ENCODE results near the gene UBALD2. TPM values are rescaled to one million over a fixed set of nuclear protein-coding genes. Genes with fewer than 3 reads are reported as not detected.

Gene UBALD2
- total RNA-seq, 2 experiments from 2014 or later, result 86.4 to 238 TPM

GRCh38 chr17:76296186-76296585, 31.0 kb downstream of the UBALD2 start:
- peaks cover 12% of the 10 kb centered on the region; the same call in 1 of the 2 replicates for H3K36me3 ChIP-seq (ENCODE audit: insufficient read depth, low read length)
- CTCF ChIA-PET (ENCODE audit: unreplicated experiment), result interaction anchor here (0.7 to 0.9 kb wide), 2 partner anchors 173 to 175 kb away, joined by 3 to 5 read pairs; no protein-coding TSS in a partner anchor
- H2AFZ ChIP-seq (ENCODE audit: low read length), result no peak overlapping the region
- no peak for DNase-seq (ENCODE audit: low spot score)
- no peaks in the 10 kb centered on the region for H3K79me2 ChIP-seq (ENCODE audit: insufficient read depth, low read depth, low read length)
- BruUV-seq (replicated peaks), result no TSS peak
- no peak for TF ChIP-seq EZH2phosphoT487 (IDR thresholded peaks at IDR 0.05; ENCODE audit: borderline replicate concordance, low read depth, low read length)
- H3K27ac ChIP-seq (ENCODE audit: low read depth, low read length, poor library complexity, severe bottlenecking), result no peak overlapping the region
- no peaks in the 10 kb centered on the region for H3K4me1 ChIP-seq (ENCODE audit: insufficient read depth, low read length, poor library complexity, severe bottlenecking)
- H3K9me3 ChIP-seq (ENCODE audit: low read length), result no peaks in the 10 kb centered on the region
- no peaks in the 10 kb centered on the region for H3K9me2 ChIP-seq (ENCODE audit: insufficient read depth, low read length)
- H3K4me2 ChIP-seq (ENCODE audit: low read length), result no peak overlapping the region
- no peak overlapping the region for H3K4me3 ChIP-seq (ENCODE audit: low read depth, low read length, poor library complexity, severe bottlenecking)
- H4K20me1 ChIP-seq (ENCODE audit: insufficient read depth, low read length), result no peaks in the 10 kb centered on the region
- POLR2A ChIA-PET, result interaction anchor here (0.6 to 0.7 kb wide), 2 partner anchors 100 to 296 kb away, joined by 4 read pairs; no protein-coding TSS in a partner anchor
- intact Hi-C loops (cut with micrococcal nuclease; ENCODE audit: unreplicated experiment), result no loop called here

GRCh38 chr17:76296889-76297288, 31.7 kb downstream of the UBALD2 start:
- no peak overlapping the region for H3K4me3 ChIP-seq (ENCODE audit: low read depth, low read length, poor library complexity, severe bottlenecking)
- H3K36me3 ChIP-seq (ENCODE audit: insufficient read depth, low read length), result peaks cover 8% of the 10 kb centered on the region; the same call in 1 of the 2 replicates
- TF ChIP-seq CTCF (conservative IDR thresholded peaks at IDR 0.05; ENCODE audit: low read length), result no peak
- no peak for TF ChIP-seq EZH2phosphoT487 (IDR thresholded peaks at IDR 0.05; ENCODE audit: borderline replicate concordance, low read depth, low read length)
- no peaks in the 10 kb centered on the region for H3K79me2 ChIP-seq (ENCODE audit: insufficient read depth, low read depth, low read length)
- H3K9me3 ChIP-seq (ENCODE audit: low read length), result no peaks in the 10 kb centered on the region
- CTCF ChIA-PET (ENCODE audit: unreplicated experiment), result no interaction called here
- no TSS peak for BruUV-seq (replicated peaks)
- DNase-seq (ENCODE audit: low spot score), result no peak
- H3K27ac ChIP-seq (ENCODE audit: low read depth, low read length, poor library complexity, severe bottlenecking), result no peak overlapping the region
- no peaks in the 10 kb centered on the region for H3K4me1 ChIP-seq (ENCODE audit: insufficient read depth, low read length, poor library complexity, severe bottlenecking)
- intact Hi-C loops (cut with micrococcal nuclease; ENCODE audit: unreplicated experiment), result no loop called here
- H2AFZ ChIP-seq (ENCODE audit: low read length), result no peak overlapping the region
- no peak overlapping the region for H3K4me2 ChIP-seq (ENCODE audit: low read length)
- H4K20me1 ChIP-seq (ENCODE audit: insufficient read depth, low read length), result no peaks in the 10 kb centered on the region
- H3K9me2 ChIP-seq (ENCODE audit: insufficient read depth, low read length), result no peaks in the 10 kb centered on the region
- POLR2A ChIA-PET, result interaction anchor here (0.7 kb wide), 1 partner anchor 295 kb away, joined by 4 read pairs; no protein-coding TSS in a partner anchor

GRCh38 chr17:76297436-76297835, 32.3 kb downstream of the UBALD2 start:
- peaks cover 8% of the 10 kb centered on the region; the same call in 1 of the 2 replicates for H3K36me3 ChIP-seq (ENCODE audit: insufficient read depth, low read length)
- BruUV-seq (replicated peaks), result no TSS peak

More at GRCh38 chr17:76297436-76297835, 32.3 kb downstream of the UBALD2 start:
- Histone ChIP-seq H2AFZ (ENCODE audit: low read length) (no peak overlapping the region), H3K4me1 (ENCODE audit: insufficient read depth, low read length, poor library complexity, severe bottlenecking) (no peaks in the 10 kb centered on the region), H3K9me2 (ENCODE audit: insufficient read depth, low read length) (no peaks in the 10 kb centered on the region), H3K4me3 (ENCODE audit: low read depth, low read length, poor library complexity, severe bottlenecking) (no peak overlapping the region), H3K4me2 (ENCODE audit: low read length) (no peak overlapping the region), H4K20me1 (ENCODE audit: insufficient read depth, low read length) (no peaks in the 10 kb centered on the region), H3K79me2 (ENCODE audit: insufficient read depth, low read depth, low read length) (no peaks in the 10 kb centered on the region), H3K27ac (ENCODE audit: low read depth, low read length, poor library complexity, severe bottlenecking) (no peak overlapping the region), H3K9me3 (ENCODE audit: low read length) (no peaks in the 10 kb centered on the region)
- POLR2A ChIA-PET, result interaction anchor here (0.6 kb wide), 1 partner anchor 306 kb away, joined by 4 read pairs; no protein-coding TSS in a partner anchor
- CTCF ChIA-PET (ENCODE audit: unreplicated experiment), result no interaction called here
- no peak for TF ChIP-seq CTCF (conservative IDR thresholded peaks at IDR 0.05; ENCODE audit: low read length)
- TF ChIP-seq EZH2phosphoT487 (IDR thresholded peaks at IDR 0.05; ENCODE audit: borderline replicate concordance, low read depth, low read length), result no peak
- DNase-seq (ENCODE audit: low spot score), result no peak
- intact Hi-C loops (cut with micrococcal nuclease; ENCODE audit: unreplicated experiment), result no loop called here
